Vagina (tissue), 2 donors: ENCODE data around the gene EPN1. TPM values are rescaled to one million over a fixed set of nuclear protein-coding genes. Genes with fewer than 3 reads are reported as not detected.

Source experiments
- DNase-seq, 2 donors: peaks; one replicate each; pipeline ENCODE4 v3.0.0-alpha.2; 2017; ENCODE audit errors: extremely low spot score in 2 of 2
- H3K27ac ChIP-seq: fragments of 200-600 bp; sonication (generic); one replicate; pipeline ENCODE4 v1.5.1; 2019
- H3K27me3 ChIP-seq: fragments of 200-600 bp; sonication (generic); one replicate; pipeline ENCODE4 v1.5.1; 2019
- H3K36me3 ChIP-seq, 2 donors: fragments of 200-600 bp; sonication (generic); one replicate each; pipeline ENCODE4 v1.5.1; 2017 to 2019
- H3K4me1 ChIP-seq: fragments of 200-600 bp; sonication (generic); one replicate; pipeline ENCODE4 v1.5.1; 2019
- H3K4me3 ChIP-seq, 2 donors: fragments of 200-600 bp; sonication (generic); 1 replicate in 1 of 2; 2 replicates in 1 of 2; pipeline ENCODE4 v1.5.1; 2016 to 2019
- H3K9me3 ChIP-seq: fragments of 200-600 bp; sonication (generic); one replicate; pipeline ENCODE4 v1.5.1; 2019
- POLR2A ChIP-seq, 2 donors: fragments of 450-650 bp; IDR thresholded peaks; one replicate each; pipeline ENCODE4 v1.6.1; 2017; ENCODE audit warnings: antibody characterized with exemption in 2 of 2, mild to moderate bottlenecking in 2 of 2, moderate library complexity in 2 of 2
- POLR2AphosphoS5 ChIP-seq, 2 donors: sonication (generic); formaldehyde crosslinking; IDR thresholded peaks; one replicate each; pipeline ENCODE4 v1.9.0; 2017; ENCODE audit warnings: antibody characterized with exemption in 2 of 2, mild to moderate bottlenecking in 2 of 2, low read depth in 1 of 2; ENCODE audit not compliant: insufficient read depth in 1 of 2
- intact Hi-C: fragments of 100-400 bp; cut with DNase I; formaldehyde crosslinking; loops from one replicate; pipeline ENCODE4 v1.15.1; 2023
- total RNA-seq: library from RNA; depleted of rRNA; stranded (reverse); fragments of >200 nt; gene quantifications from one replicate; pipeline ENCODE4 v1.2.3, GENCODE V29; 2016
- TF ChIP-seq, protein P1 (sequence below), 3 experiments: fragments of 450-650 bp in 2 of 3; fragments of 200-600 bp in 1 of 3; sonication (generic) in 1 of 3; IDR thresholded peaks; one replicate each; pipeline ENCODE4 v1.5.1; 2017 to 2019; ENCODE audit warnings: antibody characterized with exemption in 3 of 3, mild to moderate bottlenecking in 2 of 3, moderate library complexity in 2 of 3

The EPN1 gene
- total RNA-seq, 1 donor from 2014 or later, result 43.7 TPM

DNA sequence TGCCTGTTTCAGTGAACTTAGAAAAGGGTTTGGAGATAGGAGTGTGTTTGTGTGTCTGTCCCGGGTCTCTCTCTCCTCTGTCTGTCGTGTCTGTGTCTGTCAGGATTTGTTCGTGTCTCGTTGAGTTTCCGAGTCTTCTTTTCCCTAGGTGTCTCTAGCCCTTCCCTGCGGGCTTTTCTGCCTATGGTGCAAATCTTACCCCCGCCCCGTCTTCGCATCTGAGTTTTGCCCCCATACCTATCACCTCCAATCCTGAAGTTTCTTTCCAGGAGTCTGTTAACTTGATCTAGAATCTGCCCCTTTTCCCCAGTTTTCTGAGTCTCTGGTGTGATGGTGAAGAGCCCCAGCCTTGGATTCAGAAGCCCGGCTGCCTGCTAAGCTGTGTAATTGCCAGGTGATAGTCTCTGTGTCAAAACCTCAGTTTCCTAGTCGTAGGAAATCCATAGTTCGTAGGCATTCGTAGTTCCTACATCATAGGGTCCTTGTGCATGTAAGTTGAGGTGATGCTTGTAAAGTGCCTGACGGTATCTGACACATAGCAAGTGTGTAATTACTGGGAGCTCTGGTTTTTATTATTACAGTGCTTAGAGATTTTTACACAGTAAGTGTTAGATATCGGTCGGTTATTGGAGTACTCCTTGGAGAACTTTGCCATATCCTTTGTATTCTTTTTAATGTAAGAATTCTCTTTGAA, 782 bp downstream of the EPN1 start:
- Histone ChIP-seq H3K27me3 (no peaks in the 10 kb centered on the region), H3K4me3 (peak overlapping the region; percentile 71 to 84), H3K9me3 (no peaks in the 10 kb centered on the region), H3K36me3 (peaks cover 0 to 45% of the 10 kb centered on the region in 2 donors), H3K4me1 (peaks cover 66% of the 10 kb centered on the region), H3K27ac (peak overlapping the region; percentile 89)
- TF ChIP-seq POLR2AphosphoS5 (IDR thresholded peaks at IDR 0.05; ENCODE audit: insufficient read depth in 1 of 2, low read depth in 1 of 2) (no peak), POLR2A (IDR thresholded peaks at IDR 0.05) (no peak)
- TF ChIP-seq, protein P1, sequence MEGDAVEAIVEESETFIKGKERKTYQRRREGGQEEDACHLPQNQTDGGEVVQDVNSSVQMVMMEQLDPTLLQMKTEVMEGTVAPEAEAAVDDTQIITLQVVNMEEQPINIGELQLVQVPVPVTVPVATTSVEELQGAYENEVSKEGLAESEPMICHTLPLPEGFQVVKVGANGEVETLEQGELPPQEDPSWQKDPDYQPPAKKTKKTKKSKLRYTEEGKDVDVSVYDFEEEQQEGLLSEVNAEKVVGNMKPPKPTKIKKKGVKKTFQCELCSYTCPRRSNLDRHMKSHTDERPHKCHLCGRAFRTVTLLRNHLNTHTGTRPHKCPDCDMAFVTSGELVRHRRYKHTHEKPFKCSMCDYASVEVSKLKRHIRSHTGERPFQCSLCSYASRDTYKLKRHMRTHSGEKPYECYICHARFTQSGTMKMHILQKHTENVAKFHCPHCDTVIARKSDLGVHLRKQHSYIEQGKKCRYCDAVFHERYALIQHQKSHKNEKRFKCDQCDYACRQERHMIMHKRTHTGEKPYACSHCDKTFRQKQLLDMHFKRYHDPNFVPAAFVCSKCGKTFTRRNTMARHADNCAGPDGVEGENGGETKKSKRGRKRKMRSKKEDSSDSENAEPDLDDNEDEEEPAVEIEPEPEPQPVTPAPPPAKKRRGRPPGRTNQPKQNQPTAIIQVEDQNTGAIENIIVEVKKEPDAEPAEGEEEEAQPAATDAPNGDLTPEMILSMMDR (IDR thresholded peaks at IDR 0.05), result no peak
- no peak for DNase-seq
- intact Hi-C loops, result no loop called here

DNA sequence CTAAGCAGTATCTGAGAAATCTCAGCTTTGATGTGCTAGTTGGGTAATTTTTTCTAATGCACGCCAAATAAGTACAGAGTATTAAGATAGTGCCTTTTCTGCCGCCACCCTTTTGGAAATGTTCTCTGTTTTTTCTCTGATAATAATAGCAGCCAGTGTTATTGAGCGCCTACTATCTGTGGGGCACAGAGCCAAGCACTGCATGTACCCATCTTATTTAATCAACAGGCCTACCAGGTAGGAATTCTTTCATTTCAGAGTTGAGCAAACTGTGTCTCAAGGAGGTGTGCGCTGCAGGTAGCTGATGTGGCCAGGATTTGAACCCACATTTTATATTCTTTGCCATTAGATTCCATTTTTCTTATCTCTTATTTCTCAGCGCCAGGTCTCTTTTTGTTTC, 1.4 kb downstream of the EPN1 start:
- intact Hi-C loops, result no loop called here
- no peak for DNase-seq
- peaks cover 66% of the 10 kb centered on the region for H3K4me1 ChIP-seq
- H3K27ac ChIP-seq, result no peak overlapping the region
- H3K4me3 ChIP-seq, result peak overlapping the region; percentile 71 to 84
- no peaks in the 10 kb centered on the region for H3K27me3 ChIP-seq
- H3K9me3 ChIP-seq, result no peaks in the 10 kb centered on the region
- TF ChIP-seq POLR2A (IDR thresholded peaks at IDR 0.05), result no peak
- peaks cover 0 to 49% of the 10 kb centered on the region in 2 donors for H3K36me3 ChIP-seq

DNA sequence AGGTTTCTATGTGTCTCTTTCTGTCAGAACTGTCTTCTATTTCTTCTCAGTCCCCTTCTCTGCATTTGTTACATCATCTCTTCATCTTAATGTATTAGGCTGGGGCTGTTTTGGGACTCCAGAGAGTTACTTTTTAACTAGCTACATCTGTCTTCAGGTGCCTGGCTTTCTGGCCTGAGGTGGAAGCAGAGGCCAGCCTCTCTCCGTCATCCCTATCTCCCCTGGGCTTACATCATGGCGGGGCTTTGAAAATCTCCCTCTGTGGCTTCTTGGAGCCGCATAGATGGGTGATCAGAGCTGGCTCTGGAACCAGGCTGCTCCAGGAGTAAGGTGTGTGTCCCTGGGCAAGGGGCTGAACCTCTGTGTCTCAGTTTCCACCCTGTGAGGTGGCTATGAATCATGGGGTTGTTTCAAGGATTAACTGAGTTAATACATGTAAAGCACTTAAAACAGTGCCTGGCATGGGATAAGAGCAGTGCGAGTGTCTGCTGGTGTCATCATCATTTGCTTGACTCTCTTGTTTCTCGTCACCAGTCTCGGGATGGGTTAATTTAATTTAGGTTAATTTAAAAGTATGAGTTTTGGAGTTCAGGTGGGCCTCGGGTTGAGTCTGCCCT, 2.0 kb downstream of the EPN1 start:
- peaks cover 0 to 50% of the 10 kb centered on the region in 2 donors for H3K36me3 ChIP-seq
- peak overlapping the region in 1 of 2 donors; percentile 71 for H3K4me3 ChIP-seq
- no peak overlapping the region for H3K27ac ChIP-seq
- no peaks in the 10 kb centered on the region for H3K27me3 ChIP-seq
- no peak for DNase-seq
- TF ChIP-seq, protein P1 (IDR thresholded peaks at IDR 0.05), result no peak
- no peak for TF ChIP-seq POLR2AphosphoS5 (IDR thresholded peaks at IDR 0.05; ENCODE audit: insufficient read depth in 1 of 2, low read depth in 1 of 2)
- peaks cover 66% of the 10 kb centered on the region for H3K4me1 ChIP-seq
- no peaks in the 10 kb centered on the region for H3K9me3 ChIP-seq
- intact Hi-C loops, result no loop called here

DNA sequence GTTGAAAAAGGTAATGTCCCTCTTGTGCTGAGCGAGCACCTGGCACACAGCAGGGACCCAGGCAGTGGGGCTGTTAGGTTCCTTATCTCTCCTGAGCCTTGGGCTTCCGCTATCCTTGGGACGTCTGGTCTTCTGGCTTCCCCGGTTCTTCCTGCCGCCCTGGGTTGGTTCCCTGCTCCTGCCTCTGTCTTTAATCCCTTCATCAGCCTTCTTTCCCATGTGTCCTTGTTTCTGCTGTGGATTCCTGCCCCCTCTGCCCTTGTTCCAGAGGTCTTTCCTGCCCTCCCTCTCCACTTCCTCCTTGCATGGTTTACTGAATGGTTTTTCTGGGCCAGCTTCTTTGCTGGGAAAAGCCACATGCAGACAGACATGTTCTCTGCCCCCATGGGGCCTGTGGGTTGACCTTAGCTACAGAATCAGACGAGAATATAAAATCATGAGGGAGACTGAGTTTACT, 2.6 kb downstream of the EPN1 start:
- no peaks in the 10 kb centered on the region for H3K9me3 ChIP-seq
- peaks cover 66% of the 10 kb centered on the region for H3K4me1 ChIP-seq
- H3K4me3 ChIP-seq, result no peak overlapping the region
- H3K27ac ChIP-seq, result no peak overlapping the region
- H3K27me3 ChIP-seq, result no peaks in the 10 kb centered on the region
- TF ChIP-seq, protein P1 (IDR thresholded peaks at IDR 0.05), result no peak
- TF ChIP-seq POLR2AphosphoS5 (IDR thresholded peaks at IDR 0.05; ENCODE audit: insufficient read depth in 1 of 2, low read depth in 1 of 2) (no peak), POLR2A (IDR thresholded peaks at IDR 0.05) (no peak)
- no peak for DNase-seq
- peaks cover 0 to 52% of the 10 kb centered on the region in 2 donors for H3K36me3 ChIP-seq
- intact Hi-C loops, result no loop called here

DNA sequence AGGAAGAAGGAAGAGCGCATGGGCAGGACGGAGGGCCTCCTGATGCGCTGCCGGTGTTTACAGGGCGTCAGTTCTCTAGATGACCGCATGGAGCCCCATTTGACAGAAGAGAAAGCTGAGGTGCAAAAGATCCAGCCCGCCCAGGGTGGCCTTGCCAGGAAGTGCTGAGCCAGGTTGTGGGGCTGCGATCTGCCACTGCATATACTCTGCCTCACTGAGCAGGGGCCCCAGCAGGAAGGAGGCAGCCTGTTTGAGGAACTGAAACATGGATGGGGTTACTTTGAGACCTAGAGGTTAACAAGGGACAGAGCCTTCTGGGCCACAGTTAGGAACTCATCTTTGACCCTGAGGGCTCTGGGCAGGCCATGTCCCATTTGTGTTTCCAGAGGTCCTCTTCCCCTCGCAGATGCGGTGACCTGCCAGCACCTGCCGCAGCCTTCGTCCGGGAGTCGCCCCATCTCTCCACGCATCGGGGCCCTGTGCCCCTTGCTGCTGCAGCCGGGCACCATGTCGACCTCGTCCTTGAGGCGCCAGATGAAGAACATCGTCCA, 3.2 kb downstream of the EPN1 start:
- Histone ChIP-seq H3K27ac (no peak overlapping the region), H3K36me3 (peaks cover 0 to 52% of the 10 kb centered on the region in 2 donors), H3K4me1 (peaks cover 66% of the 10 kb centered on the region), H3K9me3 (no peaks in the 10 kb centered on the region), H3K4me3 (no peak overlapping the region), H3K27me3 (no peaks in the 10 kb centered on the region)
- DNase-seq, result no peak
- no peak for TF ChIP-seq POLR2AphosphoS5 (IDR thresholded peaks at IDR 0.05; ENCODE audit: insufficient read depth in 1 of 2, low read depth in 1 of 2)
- intact Hi-C loops, result no loop called here
